GM23338 (cell line): ENCODE measurements around the gene SHB. TPM values are rescaled to one million over a fixed set of nuclear protein-coding genes. Genes with fewer than 3 reads are reported as not detected.

Experiments
- ATAC-seq: fragments of 200-7000 bp; cut with Tn5 transposase; 3 replicates; pipeline ENCODE4 v1.9.1; 2020
- DNase-seq: peaks from one replicate; pipeline ENCODE4 v3.0.0-alpha.2; 2015; ENCODE audit warnings: low spot score
- H2AFZ ChIP-seq: fragments of 200-600 bp; sonication (generic); 2 replicates; pipeline ENCODE4 v1.8.0; 2016; ENCODE audit warnings: antibody characterized with exemption, mild to moderate bottlenecking, moderate library complexity
- H3F3A ChIP-seq: fragments of 200-600 bp; sonication (generic); replicated peaks from 2 replicates; pipeline ENCODE4 v1.8.0; 2017; ENCODE audit warnings: antibody characterized with exemption, mixed run types, low read depth
- H3K27ac ChIP-seq: fragments of 200-600 bp; sonication (generic); 2 replicates; pipeline ENCODE4 v1.6.1; 2016; ENCODE audit warnings: low read depth
- H3K27me3 ChIP-seq: fragments of 200-600 bp; sonication (generic); 2 replicates; pipeline ENCODE4 v1.8.0; 2016; ENCODE audit warnings: mild to moderate bottlenecking, mixed run types, moderate library complexity; ENCODE audit not compliant: insufficient read depth
- H3K36me3 ChIP-seq: fragments of 200-600 bp; sonication (generic); 2 replicates; pipeline ENCODE4 v1.8.0; 2016; ENCODE audit warnings: mild to moderate bottlenecking; ENCODE audit not compliant: insufficient read depth
- H3K4me1 ChIP-seq: fragments of 200-600 bp; sonication (generic); 2 replicates; pipeline ENCODE4 v1.8.0; 2016; ENCODE audit warnings: mild to moderate bottlenecking, moderate library complexity; ENCODE audit not compliant: insufficient read depth
- H3K4me2 ChIP-seq: fragments of 200-600 bp; sonication (generic); 2 replicates; pipeline ENCODE4 v1.7.1; 2017; ENCODE audit warnings: mixed run types
- H3K4me3 ChIP-seq: fragments of 200-600 bp; sonication (generic); 2 replicates; pipeline ENCODE4 v1.6.1; 2016; ENCODE audit warnings: mixed run types
- H3K79me2 ChIP-seq: fragments of 200-600 bp; sonication (generic); replicated peaks from 2 replicates; pipeline ENCODE4 v1.8.0; 2017; ENCODE audit warnings: mild to moderate bottlenecking; ENCODE audit not compliant: insufficient read depth
- H3K9me2 ChIP-seq: fragments of 200-600 bp; sonication (generic); 2 replicates; pipeline ENCODE4 v1.8.0; 2017; ENCODE audit not compliant: insufficient read depth
- H4K20me1 ChIP-seq: fragments of 200-600 bp; sonication (generic); replicated peaks from 2 replicates; pipeline ENCODE4 v1.8.0; 2017; ENCODE audit warnings: mild to moderate bottlenecking; ENCODE audit not compliant: insufficient read depth
- H3K27ac Mint-ChIP-seq: 2 replicates; pipeline ENCODE4 v1.8.0; 2020; ENCODE audit warnings: inconsistent platforms, mild to moderate bottlenecking, moderate library complexity, mixed read lengths
- H3K27me3 Mint-ChIP-seq: 3 replicates; pipeline ENCODE4 v1.8.0; 2022; ENCODE audit warnings: low read depth, mild to moderate bottlenecking, moderate library complexity, mixed read lengths, inconsistent platforms; ENCODE audit not compliant: insufficient read depth, poor library complexity
- H3K36me3 Mint-ChIP-seq: 3 replicates; pipeline ENCODE4 v1.8.0; 2021; ENCODE audit warnings: low read depth, mild to moderate bottlenecking, inconsistent platforms, moderate library complexity, mixed read lengths
- H3K4me1 Mint-ChIP-seq: 3 replicates; pipeline ENCODE4 v1.8.0; 2020; ENCODE audit warnings: mild to moderate bottlenecking, inconsistent platforms, mixed read lengths
- H3K4me3 Mint-ChIP-seq: 3 replicates; pipeline ENCODE4 v1.8.0; 2021; ENCODE audit warnings: moderate library complexity, mild to moderate bottlenecking, inconsistent platforms, mixed read lengths
- H3K9me3 Mint-ChIP-seq: 3 replicates; pipeline ENCODE4 v1.8.0; 2020; ENCODE audit warnings: moderate library complexity, mild to moderate bottlenecking, inconsistent platforms, mixed read lengths
- CREB1 ChIP-seq: fragments of 250-450 bp; sonication (Bioruptor Pico); IDR thresholded peaks from 2 replicates; pipeline ENCODE4 v1.5.0; 2020; ENCODE audit warnings: low read depth, mild to moderate bottlenecking, moderate library complexity
- EZH2 ChIP-seq: fragments of 200-600 bp; sonication (generic); IDR thresholded peaks from one replicate; pipeline ENCODE4 v1.8.0; 2017; ENCODE audit warnings: antibody characterized with exemption, mild to moderate bottlenecking, low read depth; ENCODE audit not compliant: unreplicated experiment
- JUNB ChIP-seq: IDR thresholded peaks from one replicate; pipeline ENCODE4 v1.6.1; 2016; ENCODE audit warnings: antibody characterized with exemption; ENCODE audit not compliant: unreplicated experiment
- NANOG ChIP-seq: IDR thresholded peaks from 2 replicates; pipeline ENCODE4 v1.6.1; 2016; ENCODE audit warnings: antibody characterized with exemption, borderline replicate concordance
- STAT1 ChIP-seq: IDR thresholded peaks from one replicate; pipeline ENCODE4 v1.6.1; 2016; ENCODE audit warnings: antibody characterized with exemption; ENCODE audit not compliant: unreplicated experiment
- ZNF331 ChIP-seq: fragments of 250-450 bp; sonication (Bioruptor Pico); IDR thresholded peaks from 2 replicates; pipeline ENCODE4 v1.5.0; 2020; ENCODE audit warnings: low read depth, mild to moderate bottlenecking, moderate library complexity
- polyA plus RNA-seq: library from polyadenylated mRNA; unstranded; fragments of >200 nt; fragmentation: Nextera tagmentation; extraction: Ambion mirVana; gene quantifications from 2 replicates; pipeline ENCODE4 v1.2.1, GENCODE V29; 2016
- total RNA-seq: library from RNA; depleted of rRNA; stranded (reverse); fragments of >200 nt; shearing (Covaris generic); gene quantifications from 2 replicates; pipeline ENCODE4 v1.2.3, GENCODE V29; 2014
- TF ChIP-seq, protein P1 (sequence below), 2 experiments: fragments of 200-600 bp in 1 of 2; sonication (generic) in 1 of 2; conservative IDR thresholded peaks; 2 replicates each; pipeline versions ENCODE4 v1.5.1 to v1.6.1; 2016 to 2017; ENCODE audit warnings: antibody characterized with exemption in 2 of 2, low read depth in 2 of 2, mild to moderate bottlenecking in 2 of 2, moderate library complexity in 1 of 2
- TF ChIP-seq, protein P2 (sequence below): IDR thresholded peaks from 2 replicates; pipeline ENCODE4 v1.6.1; 2016; ENCODE audit warnings: antibody characterized with exemption
- TF ChIP-seq, protein P3 (sequence below): IDR thresholded peaks from one replicate; pipeline ENCODE4 v1.6.1; 2018; ENCODE audit warnings: antibody characterized with exemption; ENCODE audit not compliant: unreplicated experiment

SHB gene
- total and polyA plus RNA-seq, 2 experiments from 2014 or later = 1.5 to 14.0 TPM

DNA sequence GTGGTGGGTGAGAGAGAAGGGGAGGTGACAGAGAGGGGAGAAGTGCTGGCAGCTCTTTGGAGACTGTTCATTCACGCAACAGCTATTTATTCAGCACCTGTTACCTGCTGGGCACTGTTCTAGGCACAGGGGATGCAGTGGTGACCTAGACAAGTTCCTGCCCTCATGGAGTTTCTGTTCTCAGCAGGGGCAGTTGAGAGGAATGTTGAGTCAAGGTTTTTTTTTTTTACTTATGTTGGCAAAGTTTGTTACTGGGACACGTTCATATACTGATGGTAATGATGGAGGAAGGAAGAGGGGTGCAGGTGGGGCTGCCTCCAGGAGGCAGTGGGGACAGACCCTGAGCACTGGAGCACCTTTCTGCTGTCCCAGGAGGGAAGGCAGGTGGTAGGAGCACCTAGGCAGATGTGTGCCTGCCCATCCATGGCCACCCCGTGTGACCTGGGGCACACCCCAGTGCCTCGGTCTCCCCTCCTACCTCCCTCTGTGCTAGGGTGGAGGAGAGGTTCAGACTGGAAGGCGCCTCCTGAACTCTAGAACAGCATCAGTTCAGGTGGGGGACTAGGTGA lies 115.7 kb downstream of the SHB start:
- H3K4me3 Mint-ChIP-seq = no peak overlapping the region
- no peaks in the 10 kb centered on the region for H3K27me3 ChIP-seq
- no peak for ATAC-seq
- no peak overlapping the region for H3K27ac Mint-ChIP-seq
- H3K4me3 ChIP-seq = no peak overlapping the region
- H2AFZ ChIP-seq = no peak overlapping the region
- no peak overlapping the region for H3K4me2 ChIP-seq
- no peak overlapping the region for H3K27ac ChIP-seq
- H3K4me1 ChIP-seq = no peaks in the 10 kb centered on the region
- H3K9me3 Mint-ChIP-seq = no peaks in the 10 kb centered on the region; the same call in 1 of the 3 replicates
- H4K20me1 ChIP-seq = no peaks in the 10 kb centered on the region
- TF ChIP-seq EZH2 (no peak), ZNF331 (CRISPR knock-in tag) (no peak), CREB1 (CRISPR knock-in tag) (no peak), JUNB (no peak), NANOG (no peak)
- TF ChIP-seq, protein P1, sequence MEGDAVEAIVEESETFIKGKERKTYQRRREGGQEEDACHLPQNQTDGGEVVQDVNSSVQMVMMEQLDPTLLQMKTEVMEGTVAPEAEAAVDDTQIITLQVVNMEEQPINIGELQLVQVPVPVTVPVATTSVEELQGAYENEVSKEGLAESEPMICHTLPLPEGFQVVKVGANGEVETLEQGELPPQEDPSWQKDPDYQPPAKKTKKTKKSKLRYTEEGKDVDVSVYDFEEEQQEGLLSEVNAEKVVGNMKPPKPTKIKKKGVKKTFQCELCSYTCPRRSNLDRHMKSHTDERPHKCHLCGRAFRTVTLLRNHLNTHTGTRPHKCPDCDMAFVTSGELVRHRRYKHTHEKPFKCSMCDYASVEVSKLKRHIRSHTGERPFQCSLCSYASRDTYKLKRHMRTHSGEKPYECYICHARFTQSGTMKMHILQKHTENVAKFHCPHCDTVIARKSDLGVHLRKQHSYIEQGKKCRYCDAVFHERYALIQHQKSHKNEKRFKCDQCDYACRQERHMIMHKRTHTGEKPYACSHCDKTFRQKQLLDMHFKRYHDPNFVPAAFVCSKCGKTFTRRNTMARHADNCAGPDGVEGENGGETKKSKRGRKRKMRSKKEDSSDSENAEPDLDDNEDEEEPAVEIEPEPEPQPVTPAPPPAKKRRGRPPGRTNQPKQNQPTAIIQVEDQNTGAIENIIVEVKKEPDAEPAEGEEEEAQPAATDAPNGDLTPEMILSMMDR (conservative IDR thresholded peaks at IDR 0.05; ENCODE audit: low read depth in 2 of 2) = no peak
- TF ChIP-seq, protein P2, sequence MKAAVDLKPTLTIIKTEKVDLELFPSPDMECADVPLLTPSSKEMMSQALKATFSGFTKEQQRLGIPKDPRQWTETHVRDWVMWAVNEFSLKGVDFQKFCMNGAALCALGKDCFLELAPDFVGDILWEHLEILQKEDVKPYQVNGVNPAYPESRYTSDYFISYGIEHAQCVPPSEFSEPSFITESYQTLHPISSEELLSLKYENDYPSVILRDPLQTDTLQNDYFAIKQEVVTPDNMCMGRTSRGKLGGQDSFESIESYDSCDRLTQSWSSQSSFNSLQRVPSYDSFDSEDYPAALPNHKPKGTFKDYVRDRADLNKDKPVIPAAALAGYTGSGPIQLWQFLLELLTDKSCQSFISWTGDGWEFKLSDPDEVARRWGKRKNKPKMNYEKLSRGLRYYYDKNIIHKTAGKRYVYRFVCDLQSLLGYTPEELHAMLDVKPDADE = no peak
- TF ChIP-seq, protein P3, sequence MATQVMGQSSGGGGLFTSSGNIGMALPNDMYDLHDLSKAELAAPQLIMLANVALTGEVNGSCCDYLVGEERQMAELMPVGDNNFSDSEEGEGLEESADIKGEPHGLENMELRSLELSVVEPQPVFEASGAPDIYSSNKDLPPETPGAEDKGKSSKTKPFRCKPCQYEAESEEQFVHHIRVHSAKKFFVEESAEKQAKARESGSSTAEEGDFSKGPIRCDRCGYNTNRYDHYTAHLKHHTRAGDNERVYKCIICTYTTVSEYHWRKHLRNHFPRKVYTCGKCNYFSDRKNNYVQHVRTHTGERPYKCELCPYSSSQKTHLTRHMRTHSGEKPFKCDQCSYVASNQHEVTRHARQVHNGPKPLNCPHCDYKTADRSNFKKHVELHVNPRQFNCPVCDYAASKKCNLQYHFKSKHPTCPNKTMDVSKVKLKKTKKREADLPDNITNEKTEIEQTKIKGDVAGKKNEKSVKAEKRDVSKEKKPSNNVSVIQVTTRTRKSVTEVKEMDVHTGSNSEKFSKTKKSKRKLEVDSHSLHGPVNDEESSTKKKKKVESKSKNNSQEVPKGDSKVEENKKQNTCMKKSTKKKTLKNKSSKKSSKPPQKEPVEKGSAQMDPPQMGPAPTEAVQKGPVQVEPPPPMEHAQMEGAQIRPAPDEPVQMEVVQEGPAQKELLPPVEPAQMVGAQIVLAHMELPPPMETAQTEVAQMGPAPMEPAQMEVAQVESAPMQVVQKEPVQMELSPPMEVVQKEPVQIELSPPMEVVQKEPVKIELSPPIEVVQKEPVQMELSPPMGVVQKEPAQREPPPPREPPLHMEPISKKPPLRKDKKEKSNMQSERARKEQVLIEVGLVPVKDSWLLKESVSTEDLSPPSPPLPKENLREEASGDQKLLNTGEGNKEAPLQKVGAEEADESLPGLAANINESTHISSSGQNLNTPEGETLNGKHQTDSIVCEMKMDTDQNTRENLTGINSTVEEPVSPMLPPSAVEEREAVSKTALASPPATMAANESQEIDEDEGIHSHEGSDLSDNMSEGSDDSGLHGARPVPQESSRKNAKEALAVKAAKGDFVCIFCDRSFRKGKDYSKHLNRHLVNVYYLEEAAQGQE = no peak
- no peaks in the 10 kb centered on the region for H3F3A ChIP-seq
- no peaks in the 10 kb centered on the region for H3K9me2 ChIP-seq
- peaks cover 9% of the 10 kb centered on the region for H3K27me3 Mint-ChIP-seq
- no peaks in the 10 kb centered on the region for H3K36me3 ChIP-seq
- peaks cover 28% of the 10 kb centered on the region; the same call in 2 of the 3 replicates for H3K36me3 Mint-ChIP-seq
- H3K4me1 Mint-ChIP-seq = no peaks in the 10 kb centered on the region; the same call in 2 of the 3 replicates
- no peak for DNase-seq
- no peaks in the 10 kb centered on the region for H3K79me2 ChIP-seq

DNA sequence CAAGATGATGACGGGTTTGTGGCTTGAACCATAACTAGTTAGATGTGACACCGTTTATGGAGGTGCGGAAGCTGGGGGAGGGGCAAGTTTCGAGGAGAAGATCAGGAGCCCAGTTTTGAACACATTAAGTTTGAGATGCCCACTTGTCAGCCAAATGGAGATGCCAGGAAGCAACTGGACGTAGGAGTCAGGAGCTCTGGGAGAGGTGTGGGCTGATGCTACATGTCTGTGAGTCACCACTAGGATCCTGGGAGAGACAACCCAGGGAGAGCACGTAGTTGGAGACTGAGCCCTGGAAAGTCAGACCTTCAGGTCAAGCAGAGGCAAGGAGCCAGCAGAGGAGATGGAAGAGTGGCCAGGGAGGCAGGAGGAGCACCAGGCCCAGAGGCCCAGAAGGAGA lies 116.3 kb downstream of the SHB start:
- no peaks in the 10 kb centered on the region for H4K20me1 ChIP-seq
- H3K4me1 ChIP-seq = no peaks in the 10 kb centered on the region
- no peaks in the 10 kb centered on the region for H3K9me2 ChIP-seq
- Mint-ChIP-seq H3K4me1 (no peaks in the 10 kb centered on the region; the same call in 2 of the 3 replicates), H3K27me3 (peaks cover 6% of the 10 kb centered on the region), H3K27ac (no peak overlapping the region), H3K36me3 (peaks cover 32% of the 10 kb centered on the region), H3K4me3 (no peak overlapping the region), H3K9me3 (no peaks in the 10 kb centered on the region; the same call in 1 of the 3 replicates)
- no peaks in the 10 kb centered on the region for H3K79me2 ChIP-seq
- no peak overlapping the region for H2AFZ ChIP-seq
- no peak for ATAC-seq
- no peak overlapping the region for H3K4me2 ChIP-seq
- H3K4me3 ChIP-seq = no peak overlapping the region
- no peak overlapping the region for H3K27ac ChIP-seq
- no peaks in the 10 kb centered on the region for H3F3A ChIP-seq
- H3K27me3 ChIP-seq = no peaks in the 10 kb centered on the region
- no peaks in the 10 kb centered on the region; the same call in 1 of the 2 replicates for H3K36me3 ChIP-seq
- DNase-seq = no peak
- no peak for TF ChIP-seq STAT1
